NCI-H2196 treated with DMSO at 0.1 percent for 48 hours (cell line): Measurements from ENCODE around the gene PTPRN2.

Experiments used
- DNase-seq: peaks from one replicate; lab custom pipeline; 2025; ENCODE audit not compliant: unreplicated experiment; lab: John Stamatoyannopoulos, UW

Gene PTPRN2

GRCh38 chr7:158374146-158374545 is 213.5 kb downstream of the PTPRN2 start:
- no peak for DNase-seq

- DNase-seq, result no peak
Observed at GRCh38 chr7:158373476-158374133, 214.0 kb downstream of the PTPRN2 start.

GRCh38 chr7:158372400-158373342 is 215.0 kb downstream of the PTPRN2 start:
- no peak for DNase-seq

GRCh38 chr7:158371856-158372255 is 215.8 kb downstream of the PTPRN2 start:
- DNase-seq, result no peak

DNA sequence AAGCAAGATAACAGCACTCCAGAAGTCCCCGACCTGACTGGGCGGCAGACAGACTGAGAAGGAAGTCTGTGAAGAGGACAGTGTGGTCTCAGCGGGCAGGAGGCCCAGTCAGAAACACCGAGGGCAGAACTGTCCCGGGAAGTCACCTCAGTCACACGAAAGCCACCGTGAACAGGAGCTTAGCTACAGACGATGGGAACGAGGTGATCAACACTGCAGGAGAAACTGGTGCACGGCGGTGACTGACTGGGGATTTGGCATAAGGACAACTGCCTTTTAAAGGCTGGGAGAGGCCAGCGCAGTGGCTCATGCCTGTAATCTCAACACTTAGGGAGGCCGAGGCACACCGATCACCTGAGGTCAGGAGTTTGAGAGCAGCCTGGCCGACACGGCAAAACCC is 217.8 kb downstream of the PTPRN2 start:
- no peak for DNase-seq

DNA sequence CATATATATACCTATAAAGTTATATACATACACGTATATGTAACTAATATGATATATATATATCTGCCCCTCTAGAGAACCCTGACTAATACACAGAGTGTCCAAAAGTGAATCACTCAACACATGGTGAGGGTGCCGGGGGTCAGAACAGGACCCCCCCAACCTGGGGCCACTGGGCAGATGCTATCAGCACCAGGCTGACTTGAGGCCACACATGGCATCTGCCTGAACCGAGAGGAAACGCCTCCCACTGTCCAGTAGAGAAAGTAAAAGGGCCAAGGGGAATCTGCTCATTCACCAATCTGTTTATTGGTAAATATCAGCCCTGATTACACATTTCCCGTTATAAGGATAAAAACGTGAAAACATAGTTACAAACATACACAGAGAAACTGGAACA is 218.3 kb downstream of the PTPRN2 start:
- DNase-seq, result no peak

- no peak for DNase-seq
Observed at GRCh38 chr7:158368449-158368848, 219.2 kb downstream of the PTPRN2 start.

- DNase-seq, result no peak
Observed at GRCh38 chr7:158367634-158367982, 220.0 kb downstream of the PTPRN2 start.

GRCh38 chr7:158366916-158367633 is 220.5 kb downstream of the PTPRN2 start:
- no peak for DNase-seq

GRCh38 chr7:158366346-158366745 is 221.3 kb downstream of the PTPRN2 start:
- DNase-seq, result no peak

DNA sequence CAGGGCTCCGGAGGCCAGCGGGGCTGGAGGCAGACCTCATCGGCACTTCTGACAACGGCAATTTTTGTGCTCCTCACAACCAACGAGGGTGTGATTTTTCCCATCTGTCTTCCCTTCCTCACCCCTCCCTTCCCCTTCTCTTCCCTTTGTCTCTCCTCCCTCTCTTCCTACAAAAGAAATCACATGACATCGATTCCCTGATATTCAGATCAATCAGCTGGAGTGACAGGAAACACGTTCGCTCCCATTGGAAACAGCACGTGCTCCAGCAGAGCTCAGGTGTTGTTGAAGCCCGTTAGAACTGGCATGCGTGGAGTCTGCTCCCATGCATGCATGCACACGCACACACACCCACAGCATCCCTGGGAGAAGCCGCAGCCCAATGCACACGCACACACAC is 222.4 kb downstream of the PTPRN2 start:
- no peak for DNase-seq

GRCh38 chr7:158364451-158364850 is 223.2 kb downstream of the PTPRN2 start:
- no peak for DNase-seq

GRCh38 chr7:158362912-158363905 is 224.4 kb downstream of the PTPRN2 start:
- no peak for DNase-seq

GRCh38 chr7:158362001-158362400 is 225.6 kb downstream of the PTPRN2 start:
- DNase-seq, result no peak

DNA sequence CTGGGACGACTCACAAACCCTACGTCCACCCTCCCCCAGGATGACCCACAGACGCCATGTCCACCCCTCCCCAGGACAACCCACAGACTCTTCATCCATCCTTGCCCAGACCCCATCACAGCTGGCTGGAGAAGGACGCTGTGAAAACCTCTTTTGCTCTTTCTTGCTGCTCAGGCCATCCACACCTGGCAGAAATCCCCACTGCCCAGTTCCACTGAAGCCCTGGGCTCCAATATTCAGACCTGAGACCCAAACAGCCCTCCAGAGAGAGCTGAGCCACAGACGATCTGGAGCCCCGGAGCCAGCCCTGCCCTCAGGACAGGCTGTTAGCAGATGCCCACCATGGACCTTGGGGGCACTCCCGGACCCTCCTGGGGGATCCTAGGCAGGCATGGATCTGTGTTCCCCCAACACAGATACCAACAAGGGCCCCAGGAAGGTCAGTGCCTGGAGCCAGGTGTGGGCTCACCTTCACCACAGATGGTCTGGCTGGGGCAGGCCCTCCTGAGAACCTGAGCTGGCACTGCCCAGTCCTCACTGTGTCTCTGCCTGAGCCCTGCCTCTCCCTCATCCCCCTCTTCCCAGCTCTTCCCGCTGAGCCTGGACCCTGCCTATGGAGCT is 226.2 kb downstream of the PTPRN2 start:
- no peak for DNase-seq

DNA sequence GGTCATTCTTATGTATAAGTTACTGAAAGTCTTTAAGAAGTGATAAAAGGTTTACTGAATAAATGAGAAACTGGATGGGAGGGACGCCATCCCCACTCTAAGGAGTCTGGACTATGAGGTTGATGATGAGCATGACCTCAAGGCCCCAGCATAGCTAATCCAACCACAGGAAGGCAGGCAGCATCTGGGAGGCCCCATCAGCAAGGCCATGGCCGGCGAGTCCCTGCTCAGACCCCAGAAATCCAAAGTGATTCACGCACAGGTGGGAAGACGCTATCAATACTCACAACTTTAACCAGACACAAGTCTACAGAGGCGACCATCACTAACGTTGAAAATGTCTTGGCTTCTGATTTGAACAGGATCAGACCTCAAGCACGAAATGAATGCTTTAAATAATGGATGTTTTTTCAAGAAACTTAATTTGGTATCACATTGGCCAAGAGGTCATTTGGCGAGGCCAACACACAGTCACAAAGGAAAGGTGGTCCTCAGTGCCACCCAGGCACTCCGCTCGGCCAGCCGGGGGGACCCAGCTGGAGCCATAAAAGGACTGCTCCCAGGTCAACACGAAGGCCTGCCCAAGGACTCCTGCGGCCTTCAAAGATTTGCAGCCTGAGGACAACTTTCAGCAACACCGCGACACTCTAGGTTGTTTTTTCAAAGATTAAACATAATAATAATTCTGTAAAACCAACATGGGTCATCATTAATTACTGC is 228.5 kb downstream of the PTPRN2 start:
- no peak for DNase-seq

- DNase-seq, result no peak
Observed at GRCh38 chr7:158357898-158358821, 229.5 kb downstream of the PTPRN2 start.

DNA sequence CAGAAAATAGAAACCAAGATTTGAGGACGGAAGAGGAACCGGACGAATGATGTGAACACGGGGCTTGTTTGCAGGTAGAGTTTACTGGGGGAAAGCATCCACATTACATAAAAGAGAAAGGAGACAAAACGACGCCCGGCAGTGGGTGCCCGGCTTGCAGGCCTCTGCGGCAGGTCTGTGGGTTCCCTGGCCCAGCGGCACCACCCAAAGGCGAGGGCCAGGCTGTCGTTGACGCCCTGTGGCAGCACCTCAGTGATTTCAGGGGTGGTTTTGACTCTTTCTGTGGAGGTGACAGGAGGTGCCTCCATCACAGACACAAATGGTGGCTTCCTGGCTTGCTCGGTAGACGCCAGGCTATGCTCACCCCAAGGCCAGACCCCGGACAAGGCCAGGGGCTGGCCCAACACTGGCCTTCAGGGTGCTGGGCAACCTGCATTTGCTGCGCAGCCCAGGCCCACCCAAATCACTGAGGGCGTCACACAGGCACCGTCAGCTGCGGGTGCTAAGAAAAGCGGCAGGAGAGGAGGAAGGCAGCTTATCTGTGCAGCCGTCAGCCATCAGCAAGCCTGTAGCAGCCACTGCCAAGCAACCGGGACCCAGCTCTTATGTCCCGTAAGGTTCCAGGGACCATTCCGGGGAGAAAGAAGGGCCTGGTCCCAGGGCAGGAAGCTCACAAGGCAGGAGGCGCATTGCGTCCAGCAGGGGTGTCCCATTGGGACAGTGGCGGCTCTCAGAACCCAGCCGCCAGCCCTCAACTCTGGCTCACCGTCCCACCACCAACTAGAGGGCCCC is 230.3 kb downstream of the PTPRN2 start:
- DNase-seq, result no peak
